Activated CD4-positive, alpha-beta T cell treated with anti-CD3 and anti-CD28 coated beads, Interleukin-2, amount 50 U/mL, for 48 hours (primary cell): ENCODE measurements around the gene TAMM41.
A peak's percentile ranks its signal among the peaks of the same experiment; 100 is the strongest.
"Not testable (repeated sequence)": the region's sequence is repeated elsewhere in the genome, so short reads cannot be mapped to it uniquely, and the experiment has no call there.

Source experiments
- DNase-seq, 2 experiments: peaks; one replicate each; pipeline ENCODE4 v3.0.0-alpha.2; 2020

TAMM41 gene

DNA sequence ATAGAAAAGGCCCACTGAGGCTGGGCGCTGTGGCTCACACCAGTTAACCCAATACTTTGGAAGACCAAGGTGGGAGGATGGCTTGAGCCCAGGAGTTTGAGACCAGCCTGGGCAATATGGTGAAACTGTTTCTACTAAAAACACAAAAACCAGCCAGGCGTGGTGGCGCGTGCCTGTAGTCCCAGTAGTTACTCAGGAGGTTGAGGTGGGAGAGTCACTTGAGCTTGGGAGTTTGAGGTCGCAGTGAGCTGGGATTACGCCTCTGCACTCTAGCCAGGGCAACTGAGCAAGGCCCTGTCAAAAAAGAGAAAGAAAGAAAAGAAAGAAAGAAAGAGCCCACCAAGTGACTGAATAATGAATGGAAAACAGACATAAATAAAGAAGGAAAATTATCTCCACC, 32.0 kb downstream of the TAMM41 start:
- DNase-seq: no peak

DNA sequence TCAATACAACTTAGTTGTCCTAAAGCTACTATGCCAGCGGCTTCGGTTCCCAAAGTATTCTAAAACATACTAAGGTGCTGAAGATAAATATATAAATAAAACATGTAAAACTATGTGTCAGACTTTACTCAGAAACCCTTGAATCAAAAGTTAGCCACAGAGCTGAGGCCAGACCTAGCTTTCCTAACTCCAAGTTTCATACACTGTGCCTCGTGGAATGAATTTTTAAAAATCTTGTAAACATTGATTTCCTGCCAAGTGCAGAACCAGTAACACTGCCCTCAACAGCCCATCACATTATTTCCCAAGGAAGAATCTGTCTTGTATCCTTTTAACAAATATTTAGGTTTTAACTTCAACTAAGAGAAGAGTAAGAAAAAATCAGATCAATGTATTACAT, 36.4 kb downstream of the TAMM41 start:
- DNase-seq: no peak

DNA sequence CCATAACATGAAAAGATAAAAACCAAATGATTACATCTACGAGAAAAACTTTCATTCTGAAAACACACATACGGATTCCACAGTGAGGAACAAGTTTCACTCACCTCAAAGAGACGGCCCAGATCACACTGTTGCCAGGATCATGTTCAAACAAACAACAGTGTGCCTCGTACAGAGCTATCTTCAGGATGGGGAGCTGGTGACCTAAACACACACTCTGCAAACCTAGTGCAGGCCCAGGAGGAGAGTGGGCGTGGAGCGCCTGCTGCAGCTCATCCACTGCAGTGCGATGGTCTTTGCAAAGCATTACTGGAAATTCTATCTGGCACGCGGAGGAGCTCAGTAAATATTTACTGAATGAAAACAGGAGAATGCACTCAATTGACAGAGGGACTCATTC, 38.5 kb downstream of the TAMM41 start:
- DNase-seq: no peak

DNA sequence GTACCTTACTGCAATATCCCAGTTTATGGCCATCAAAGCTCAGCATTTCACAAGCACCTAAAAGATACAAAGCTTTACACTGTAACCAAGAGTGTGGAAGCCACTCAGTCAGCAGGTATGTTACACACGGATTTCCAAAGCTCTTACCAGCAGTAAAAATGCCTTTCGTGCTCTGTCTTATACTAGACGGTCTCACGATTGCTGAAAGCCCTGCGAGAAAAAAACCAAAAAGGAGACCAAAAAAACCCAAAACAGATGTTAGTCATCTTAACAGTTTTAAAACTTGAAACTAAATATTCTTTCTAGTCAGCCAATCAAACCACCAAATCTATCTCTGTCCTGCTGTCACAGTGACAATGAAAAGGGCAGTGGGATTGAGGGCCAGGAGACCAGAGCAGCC, 39.0 kb downstream of the TAMM41 start:
- no peak for DNase-seq

DNA sequence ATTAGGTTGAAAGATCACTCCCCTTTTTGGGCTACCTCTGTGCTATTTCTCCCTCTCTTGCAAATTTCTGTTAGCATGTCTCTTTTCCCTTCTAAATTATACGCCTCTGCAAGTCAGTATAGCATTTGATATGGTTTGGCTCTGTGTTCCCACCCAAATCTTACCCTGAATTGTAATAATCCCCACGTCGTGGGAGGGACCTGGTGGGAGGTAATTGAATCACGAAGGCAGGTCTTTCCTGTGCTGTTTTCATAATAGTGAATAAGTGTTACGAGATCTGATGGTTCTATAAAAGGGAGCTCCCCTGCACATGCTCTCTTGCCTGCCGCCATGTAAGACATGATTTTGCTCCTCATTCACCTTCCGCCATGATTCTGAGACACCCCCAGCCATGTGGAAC, 41.0 kb downstream of the TAMM41 start:
- no peak for DNase-seq

DNA sequence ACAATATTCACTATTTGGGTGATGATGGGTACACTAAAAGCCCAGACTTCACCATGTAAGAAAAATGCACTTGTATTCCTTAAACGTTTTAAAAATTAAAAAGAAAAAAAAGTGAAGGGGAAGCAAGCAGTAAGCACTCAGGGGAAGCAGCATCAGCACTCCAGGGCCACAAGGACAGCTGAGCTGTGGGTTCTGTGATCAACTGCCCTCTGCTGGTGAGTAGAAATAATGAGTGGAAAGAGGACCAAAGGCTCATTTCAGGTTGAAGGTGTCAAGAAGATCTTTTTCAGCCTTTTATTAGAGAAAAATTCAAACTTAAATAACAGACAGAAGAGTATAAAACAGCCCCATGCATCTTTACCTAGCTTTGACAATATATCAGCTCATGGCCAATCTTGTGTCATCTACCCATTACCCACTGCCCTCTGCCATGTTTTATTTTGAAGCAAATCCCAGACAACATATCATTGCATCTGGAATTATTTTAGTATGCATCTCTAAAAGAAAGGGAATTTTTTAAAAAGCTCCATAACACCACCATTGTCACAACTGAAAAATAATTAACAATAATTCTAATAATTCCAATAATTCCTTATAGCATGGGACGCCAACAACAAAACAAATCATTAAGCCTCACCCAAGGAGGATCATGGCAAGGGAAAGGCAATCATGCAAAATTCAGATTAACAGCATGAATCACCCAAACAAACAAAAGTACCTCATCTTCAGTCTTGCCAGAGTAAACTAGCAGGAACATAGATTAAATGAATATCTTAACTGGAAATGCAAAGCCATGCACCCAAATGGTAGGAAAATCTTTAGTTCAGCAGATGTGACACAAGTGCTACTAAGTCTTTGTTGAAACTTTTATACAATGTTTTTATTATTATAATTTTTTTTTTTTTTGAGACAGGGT, 42.5 kb downstream of the TAMM41 start:
- peak in 1 of 2 experiments; percentile 22 for DNase-seq

DNA sequence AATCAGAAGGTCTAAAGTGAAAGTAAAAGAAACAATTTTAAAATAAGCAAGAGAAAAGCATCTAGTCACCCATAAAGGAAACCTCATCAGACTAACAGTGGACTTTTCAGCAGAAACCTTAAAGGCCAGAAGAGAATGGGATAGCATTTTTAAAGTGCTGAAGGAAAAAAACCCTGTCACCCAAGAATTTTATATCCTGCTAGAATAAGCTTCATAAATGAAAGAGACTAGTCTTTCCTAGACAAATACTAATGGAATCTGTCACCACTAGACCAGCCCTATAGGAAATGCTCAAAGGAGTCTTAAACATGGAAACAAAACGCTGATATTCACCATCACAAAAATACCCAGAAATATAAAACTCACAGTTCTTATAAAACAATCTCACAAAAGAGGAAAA, 46.9 kb downstream of the TAMM41 start:
- no peak for DNase-seq

DNA sequence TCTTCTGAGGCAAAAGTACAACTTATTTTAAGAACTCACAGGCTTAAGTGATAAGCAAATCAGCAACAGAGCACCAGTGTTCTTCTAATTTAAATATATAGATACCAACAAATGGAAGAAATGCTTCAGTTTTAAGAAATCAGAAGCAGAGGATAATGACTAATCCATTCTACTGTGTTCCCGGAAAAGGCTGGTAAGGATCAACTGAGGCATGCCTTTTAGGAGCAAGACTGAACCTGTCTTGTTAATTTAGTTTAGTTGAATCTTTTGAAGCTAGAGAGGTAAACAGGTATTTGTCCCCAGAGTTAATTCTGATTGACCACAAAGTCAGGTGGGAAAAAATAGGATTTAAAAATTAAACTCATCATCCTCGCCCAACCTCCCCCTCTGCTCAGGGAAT, 51.8 kb downstream of the TAMM41 start:
- DNase-seq: no peak

DNA sequence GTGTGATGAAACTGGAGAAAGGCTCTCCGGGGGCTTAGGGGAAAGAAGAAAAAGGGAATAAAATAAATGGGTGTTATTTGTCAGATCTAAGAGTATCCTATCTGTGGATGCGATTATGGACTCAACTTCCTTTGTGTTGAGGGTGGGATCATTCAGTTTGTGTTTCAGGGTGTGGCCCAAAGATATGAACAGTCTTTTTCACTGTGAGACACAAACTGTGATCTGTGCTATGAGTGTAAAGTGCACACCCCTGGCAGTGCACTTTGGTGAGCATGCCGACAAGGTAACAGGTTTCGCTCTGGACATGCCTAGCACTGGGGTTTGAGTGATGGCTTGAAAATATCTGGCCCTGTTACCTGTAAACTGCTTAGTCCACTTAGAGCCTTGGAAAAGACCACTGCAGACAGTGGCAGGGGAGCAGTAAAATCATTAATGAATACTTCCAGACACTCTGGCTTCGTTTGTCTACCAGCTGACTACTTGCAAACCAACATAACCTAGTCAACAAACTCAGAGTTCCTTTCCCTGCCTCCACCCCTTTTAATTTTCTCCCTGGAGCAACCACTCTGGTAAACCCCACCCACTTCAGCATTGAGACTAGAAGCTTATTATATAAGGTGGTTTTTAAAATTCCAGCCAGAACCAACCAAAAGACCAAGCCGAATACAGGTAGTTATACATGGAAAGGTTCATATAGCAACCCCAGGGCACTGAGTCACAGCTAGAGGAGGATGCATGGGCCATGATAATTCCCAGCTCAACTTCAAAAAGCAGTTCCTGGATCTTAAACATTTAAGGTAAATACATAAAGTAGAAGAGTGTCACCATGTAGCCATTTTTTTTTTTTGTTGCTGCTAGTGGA, 55.1 kb downstream of the TAMM41 start:
- DNase-seq: no peak

DNA sequence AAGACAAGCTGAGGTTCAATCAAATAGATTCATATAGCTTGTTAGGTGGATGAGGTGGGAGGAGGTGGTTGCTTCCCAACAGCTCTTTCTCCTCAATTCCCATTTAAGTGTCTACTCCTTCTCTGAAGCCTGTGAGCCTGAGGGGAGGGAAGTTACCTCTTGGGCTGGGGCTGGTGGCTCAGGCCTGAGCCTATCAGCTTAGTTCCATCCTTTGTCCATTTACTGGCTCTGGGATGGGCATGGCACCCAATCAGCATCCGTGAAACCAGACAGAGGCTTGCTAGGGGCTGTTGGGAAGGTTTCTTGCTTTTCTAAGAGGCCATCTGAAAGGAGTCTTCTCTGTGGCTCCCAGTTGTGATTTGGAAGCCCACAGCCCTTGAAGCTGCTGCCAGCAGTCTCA, 57.3 kb downstream of the TAMM41 start:
- no peak for DNase-seq

DNA sequence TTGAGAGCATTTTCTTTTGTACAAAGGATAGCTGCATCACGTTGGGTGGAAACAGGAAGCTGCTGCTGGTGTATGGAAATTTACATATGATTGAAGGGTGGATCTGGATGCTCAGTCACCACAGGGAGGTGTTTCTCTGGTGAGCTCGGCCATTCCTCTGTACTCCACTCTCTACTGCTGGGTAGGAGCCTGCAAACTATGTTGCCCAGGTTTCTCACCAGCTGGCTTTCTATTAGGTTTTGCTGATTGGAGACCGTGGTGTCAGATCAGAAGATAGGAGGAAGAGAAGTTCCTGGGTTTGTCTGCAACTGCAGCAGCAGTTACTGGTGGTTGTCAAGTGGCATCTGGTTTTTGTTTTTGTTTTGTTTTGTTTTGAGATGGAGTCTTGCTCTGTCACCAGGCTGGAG, 61.7 kb downstream of the TAMM41 start:
- no peak for DNase-seq

DNA sequence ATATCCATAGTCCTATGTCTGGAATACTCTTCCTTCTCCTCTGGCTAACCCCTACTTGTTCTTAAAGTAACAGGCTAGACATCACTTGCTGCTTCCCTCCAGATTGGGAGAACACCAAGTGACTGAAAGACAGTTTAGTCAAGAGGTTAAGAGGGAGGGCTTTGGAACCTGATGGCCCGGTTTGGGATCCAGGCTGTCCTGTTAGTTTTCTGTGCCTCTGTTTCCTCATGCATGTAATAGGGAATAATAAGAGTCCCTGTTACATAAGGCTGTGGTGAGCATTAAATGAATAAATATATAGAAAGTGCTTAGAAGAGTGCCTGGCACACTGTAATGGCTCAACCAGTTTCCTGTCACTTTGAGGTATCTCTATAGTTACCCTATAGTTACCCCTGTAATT, 66.3 kb downstream of the TAMM41 start:
- DNase-seq: no peak

DNA sequence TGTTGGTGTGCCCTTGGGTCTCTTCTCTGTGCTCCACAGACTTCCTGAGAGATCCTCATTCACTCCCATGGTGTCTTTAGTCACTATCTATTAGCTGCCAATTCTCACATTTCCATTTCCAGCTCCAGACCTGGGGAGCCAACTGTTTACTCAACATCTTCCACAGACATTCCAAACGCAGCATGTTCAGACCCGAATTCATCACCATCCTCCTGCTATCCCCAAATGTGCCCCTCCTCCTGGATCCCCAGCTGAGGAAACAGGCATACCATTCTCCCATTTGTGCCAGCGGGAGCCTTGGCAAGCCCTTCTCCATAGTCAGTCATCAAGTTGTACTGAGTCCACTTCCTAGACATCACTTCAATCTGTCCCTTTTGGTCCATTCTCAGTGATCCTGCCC, 67.1 kb downstream of the TAMM41 start:
- DNase-seq: no peak

DNA sequence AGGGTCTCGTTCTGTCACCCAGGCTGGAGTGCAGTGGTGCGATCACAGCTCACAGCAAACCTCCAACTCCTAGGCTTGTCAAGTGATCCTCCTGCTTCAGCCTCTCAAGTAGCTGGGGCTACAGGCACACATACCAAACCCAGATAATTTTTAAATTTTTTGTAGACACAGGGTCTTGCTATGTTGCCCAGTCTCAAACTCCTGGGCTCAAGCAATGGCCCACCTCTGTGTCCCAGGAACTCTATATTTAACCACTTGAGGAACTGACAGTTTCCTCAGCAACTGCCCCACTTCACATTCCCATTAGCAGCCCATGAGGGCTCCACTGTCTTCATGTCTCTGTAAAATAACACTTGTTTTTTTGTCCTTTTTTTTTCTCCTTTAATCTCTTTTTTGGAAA, 68.4 kb downstream of the TAMM41 start:
- DNase-seq: no peak

DNA sequence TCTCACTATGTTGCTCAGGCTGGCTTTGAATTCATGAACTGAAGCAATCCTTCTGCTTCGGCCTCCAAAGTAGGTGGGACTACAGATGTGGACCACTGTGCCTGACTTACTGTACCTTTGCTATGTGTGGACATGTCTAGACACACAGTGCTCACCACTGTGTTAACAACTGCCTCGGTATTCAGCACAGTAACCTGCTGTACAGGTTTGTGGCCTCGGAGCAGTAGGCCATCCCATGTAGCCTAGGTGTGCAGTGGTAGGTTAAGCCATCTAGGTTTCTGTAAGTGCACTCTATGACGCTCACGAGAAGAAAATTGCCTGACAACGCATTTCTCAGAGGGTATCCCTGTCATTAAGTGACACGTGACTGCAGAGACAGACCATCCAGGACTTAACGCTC, 70.3 kb downstream of the TAMM41 start:
- no peak for DNase-seq

DNA sequence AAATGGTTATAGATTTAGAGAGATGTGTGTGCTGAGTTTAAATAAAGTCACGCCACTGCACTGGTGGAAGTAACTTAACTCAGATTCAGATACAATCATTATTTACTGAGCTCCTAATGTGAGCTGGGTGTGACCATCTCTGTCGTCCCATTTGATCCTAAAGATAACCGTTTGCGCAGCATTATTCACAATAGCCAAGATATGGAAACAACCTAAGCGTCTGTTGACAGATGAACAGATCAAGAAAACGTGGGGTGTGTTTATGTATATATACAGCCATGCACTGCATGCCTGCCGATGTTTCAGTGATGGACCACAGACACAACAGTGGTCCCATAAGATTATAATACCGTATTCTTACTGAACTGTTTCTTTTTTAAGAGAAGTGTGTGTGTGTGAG, 71.2 kb downstream of the TAMM41 start:
- DNase-seq: no peak

DNA sequence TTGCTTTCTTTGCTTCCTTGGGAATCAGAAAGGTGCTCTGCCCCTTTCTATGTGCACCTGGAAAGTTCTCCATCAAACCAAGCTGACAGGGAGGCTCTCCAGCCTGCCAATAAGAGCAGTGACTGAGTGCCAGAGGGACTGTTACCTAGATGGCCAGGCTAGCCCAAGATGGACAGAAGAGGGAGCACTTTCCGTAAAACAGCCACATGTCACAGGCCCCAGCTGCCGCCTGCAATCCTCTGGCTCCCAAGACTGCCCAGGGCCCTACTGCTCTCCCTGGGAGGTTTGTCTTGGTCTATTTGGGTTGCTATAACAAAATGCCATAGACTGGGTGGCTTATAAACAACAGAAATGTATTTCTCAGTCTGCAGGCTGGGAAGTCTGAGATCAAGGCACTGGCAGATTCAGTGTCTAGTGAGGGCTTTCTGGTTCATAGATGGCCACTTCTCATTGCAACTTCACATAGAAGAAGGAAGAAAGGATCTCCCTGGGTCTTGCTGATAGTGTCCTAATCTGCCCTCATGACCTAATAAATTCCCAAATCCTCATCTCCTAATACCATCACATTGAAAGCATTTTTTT, 72.3 kb downstream of the TAMM41 start:
- no peak for DNase-seq

DNA sequence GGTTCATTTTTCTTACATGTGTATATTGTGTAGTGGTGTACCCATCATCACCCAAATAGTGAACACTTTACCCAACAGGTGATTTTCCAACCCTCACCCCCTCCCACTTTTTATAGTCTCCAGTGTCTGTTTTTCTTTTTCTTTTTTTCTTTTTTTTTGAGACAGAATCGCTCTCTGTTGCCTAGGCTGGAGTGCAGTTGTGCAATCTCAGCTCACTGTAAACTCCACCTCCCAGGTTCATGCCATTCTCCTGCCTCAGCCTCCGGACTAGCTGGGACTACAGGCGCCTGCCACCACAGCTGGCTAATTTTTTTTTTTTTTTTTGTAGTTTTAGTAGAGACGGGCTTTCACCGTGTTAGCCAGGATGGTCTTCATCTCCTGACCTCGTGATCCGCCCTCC, 74.8 kb downstream of the TAMM41 start:
- DNase-seq: not testable (repeated sequence)

DNA sequence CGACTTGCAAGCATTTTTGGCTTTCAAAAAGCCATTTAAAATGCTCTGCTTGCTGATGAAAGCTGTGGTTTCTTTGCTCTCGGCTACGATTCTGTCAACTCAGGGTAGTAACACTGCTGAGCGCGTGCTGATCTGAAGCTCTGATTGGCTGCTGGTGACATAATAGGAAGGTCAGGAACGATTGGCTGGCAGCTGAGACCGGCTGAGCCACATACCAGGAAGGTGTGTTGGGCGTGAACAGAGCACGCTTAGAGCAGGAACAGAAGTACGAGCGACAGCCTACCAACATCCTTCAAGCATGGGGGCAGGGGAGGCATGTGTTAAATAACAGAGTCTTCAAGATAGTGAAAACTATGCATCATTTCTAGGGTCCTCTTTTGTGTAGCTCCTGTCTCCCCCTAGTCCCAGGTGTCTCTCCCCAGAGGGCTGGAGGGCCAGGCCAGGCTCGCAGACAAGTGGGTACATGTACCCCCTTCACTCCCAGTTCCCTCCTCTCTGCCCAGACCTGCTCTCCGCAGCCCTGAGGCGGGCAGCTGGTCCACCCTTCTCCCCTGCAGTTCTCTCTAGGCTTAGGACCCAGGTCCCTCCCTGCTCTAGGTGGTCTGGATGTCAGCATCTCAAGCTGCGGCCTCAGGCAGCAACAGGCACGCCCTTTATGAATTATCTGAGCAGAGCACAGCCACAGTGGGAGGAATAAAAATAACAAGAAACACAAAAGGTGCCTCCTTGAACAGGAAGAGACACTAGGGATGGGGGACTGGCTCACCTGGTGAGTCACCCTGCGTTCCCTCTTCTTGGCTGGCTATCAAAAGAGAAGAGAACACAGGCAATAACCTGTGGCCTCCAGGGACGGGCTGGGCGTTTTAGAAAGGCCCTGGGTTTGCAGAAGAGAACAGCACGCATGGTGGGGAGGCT, 76.0 kb downstream of the TAMM41 start:
- peak; percentile 63 to 74 for DNase-seq

DNA sequence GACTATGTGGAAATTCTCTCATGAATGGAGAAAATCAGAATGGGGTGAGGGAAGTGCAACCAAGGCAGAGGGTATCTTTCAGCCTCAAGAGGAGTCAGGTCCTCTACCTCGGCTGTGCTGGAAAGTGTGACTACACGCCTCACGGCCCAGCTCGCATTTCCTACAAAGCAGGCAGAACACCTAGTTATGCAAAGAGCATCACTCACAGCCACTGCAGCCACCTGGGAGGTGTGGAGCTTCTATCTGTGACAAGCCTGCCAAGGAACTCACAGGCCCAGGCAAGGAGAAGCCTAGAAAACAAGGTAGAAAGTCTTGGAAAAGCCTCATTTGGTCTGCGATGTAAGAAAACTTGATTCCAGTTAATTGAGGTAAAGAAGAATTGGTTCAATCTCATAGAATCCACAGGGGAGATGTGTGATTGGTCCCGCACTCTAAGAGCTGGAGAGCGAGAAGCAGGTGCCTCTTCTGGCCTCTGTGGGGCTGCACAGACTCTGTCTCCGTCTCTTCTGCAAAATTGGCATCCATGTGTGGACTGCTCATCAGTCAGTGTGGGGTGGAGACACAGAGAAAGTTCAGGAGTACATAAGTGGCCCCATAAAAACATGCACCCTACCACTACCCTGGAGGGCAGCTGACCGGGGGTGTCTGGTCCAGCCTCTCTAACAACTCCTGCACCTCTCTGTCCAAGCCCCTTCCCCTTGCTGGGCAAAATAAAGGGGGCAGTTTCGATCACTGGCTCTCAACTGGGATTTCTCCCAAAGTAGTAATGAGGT, 76.8 kb downstream of the TAMM41 start:
- no peak for DNase-seq

DNA sequence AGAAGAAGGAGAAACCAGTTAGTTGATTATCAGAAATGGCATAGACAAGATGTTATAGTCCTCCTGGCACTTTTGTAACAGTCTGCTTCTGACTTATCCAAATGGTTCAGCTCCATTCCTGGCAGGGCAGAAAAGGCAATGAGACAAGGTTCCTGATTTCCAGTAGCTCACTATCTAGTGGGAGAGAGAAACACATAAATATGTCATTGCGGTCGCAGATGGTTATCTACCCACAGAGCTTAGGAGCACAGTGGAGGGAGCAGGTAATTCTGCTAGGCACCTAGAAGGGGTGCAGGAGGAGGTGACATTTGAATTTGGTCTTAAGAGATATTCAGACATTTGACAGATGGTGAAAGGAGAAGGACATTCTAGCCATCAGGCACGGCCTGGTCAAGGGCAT, 78.1 kb downstream of the TAMM41 start:
- no peak for DNase-seq

DNA sequence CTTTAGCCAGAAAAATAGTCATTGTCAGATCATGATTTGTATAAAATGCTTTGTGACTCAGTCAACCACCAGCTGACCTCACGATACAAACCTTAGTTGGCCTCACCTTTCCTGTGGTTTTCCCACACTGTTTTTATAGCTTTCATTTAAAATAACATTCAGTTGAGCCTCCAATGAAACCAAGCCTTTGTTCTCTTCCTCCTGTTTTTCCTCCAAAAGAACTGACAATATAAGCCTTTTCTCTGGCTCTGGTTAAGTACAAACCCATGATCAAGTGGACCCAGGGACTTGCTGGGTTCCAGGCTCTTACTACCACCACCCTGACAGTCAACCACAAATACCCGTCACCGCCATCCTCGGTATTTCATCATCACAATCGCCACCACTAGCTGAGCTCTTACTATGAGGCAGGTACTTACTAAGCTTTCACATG, 81.7 kb downstream of the TAMM41 start:
- peak; percentile 37 to 63 for DNase-seq
